Measurements from ENCODE around the gene THOC6. TPM values are rescaled to one million over a fixed set of nuclear protein-coding genes. Genes with fewer than 3 reads are reported as not detected.

THOC6 gene
- total RNA-seq, 2 experiments from 2014 or later: 49.5 to 58.4 TPM

DNA sequence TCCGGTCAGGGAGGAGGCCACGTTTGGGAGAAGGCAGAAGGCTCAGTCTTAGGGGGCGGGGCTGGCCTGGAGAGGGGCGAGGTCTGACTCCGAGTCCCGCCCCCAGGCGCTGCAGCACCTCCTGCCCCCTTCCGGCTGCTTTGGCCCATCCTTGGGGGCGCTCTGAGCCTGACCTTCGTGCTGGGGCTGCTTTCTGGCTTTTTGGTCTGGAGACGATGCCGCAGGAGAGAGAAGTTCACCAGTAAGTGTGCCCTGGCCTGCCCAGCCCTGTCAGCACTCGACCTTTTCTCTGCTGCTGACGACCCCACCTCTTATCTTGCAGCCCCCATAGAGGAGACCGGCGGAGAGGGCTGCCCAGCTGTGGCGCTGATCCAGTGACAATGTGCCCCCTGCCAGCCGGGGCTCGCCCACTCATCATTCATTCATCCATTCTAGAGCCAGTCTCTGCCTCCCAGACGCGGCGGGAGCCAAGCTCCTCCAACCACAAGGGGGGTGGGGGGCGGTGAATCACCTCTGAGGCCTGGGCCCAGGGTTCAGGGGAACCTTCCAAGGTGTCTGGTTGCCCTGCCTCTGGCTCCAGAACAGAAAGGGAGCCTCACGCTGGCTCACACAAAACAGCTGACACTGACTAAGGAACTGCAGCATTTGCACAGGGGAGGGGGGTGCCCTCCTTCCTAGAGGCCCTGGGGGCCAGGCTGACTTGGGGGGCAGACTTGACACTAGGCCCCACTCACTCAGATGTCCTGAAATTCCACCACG, 2.2 kb upstream of the THOC6 start:
- Mint-ChIP-seq H3K27ac (peak overlapping the region; percentile 95), H3K36me3 (ENCODE audit: low read depth) (peaks cover 14% of the 10 kb centered on the region), H3K27me3 (peaks cover 13% of the 10 kb centered on the region), H3K4me1 (peaks cover 55% of the 10 kb centered on the region), H3K9me3 (no peaks in the 10 kb centered on the region), H3K4me3 (peak overlapping the region; percentile 84)
- POLR2A ChIA-PET: interaction anchor here (0.9 kb wide), 1 partner anchor 38 kb away, joined by 5 read pairs; no protein-coding TSS in a partner anchor
- DNase-seq: peak; percentile 72
- CTCF ChIA-PET: interaction anchor here (0.6 to 8.0 kb wide), 13 partner anchors 10 to 179 kb away, joined by 3 to 90 read pairs (median 4); partner anchors contain the start of genes MMP25 and PAQR4

DNA sequence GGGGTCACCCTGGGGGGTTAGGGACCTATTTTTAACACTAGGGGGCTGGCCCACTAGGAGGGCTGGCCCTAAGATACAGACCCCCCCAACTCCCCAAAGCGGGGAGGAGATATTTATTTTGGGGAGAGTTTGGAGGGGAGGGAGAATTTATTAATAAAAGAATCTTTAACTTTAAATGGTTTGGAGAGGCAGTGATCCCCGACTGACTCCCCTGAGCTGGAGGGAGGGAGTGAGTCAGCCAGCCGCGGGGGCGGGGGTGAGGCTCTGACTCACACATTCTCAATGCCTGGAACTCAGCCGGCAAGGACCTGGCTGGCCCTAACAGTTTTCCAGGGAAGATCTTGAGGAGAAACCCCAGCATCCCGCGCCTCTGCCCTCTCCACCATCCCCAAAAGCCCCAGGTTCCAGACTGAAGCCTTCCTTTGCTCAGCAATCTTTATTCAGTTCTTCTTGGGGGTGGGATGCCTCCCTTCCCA, 1.6 kb upstream of the THOC6 start:
- Mint-ChIP-seq H3K4me3 (peak overlapping the region; percentile 84), H3K9me3 (no peaks in the 10 kb centered on the region), H3K4me1 (peaks cover 55% of the 10 kb centered on the region), H3K27ac (peak overlapping the region; percentile 95), H3K27me3 (peaks cover 10% of the 10 kb centered on the region), H3K36me3 (ENCODE audit: low read depth) (peaks cover 19% of the 10 kb centered on the region)
- DNase-seq: peak; percentile 71
- POLR2A ChIA-PET: interaction anchor here (0.9 kb wide), 1 partner anchor 37 kb away, joined by 5 read pairs; no protein-coding TSS in a partner anchor
- CTCF ChIA-PET: interaction anchor here (0.7 to 8.0 kb wide), 10 partner anchors 10 to 126 kb away, joined by 3 to 90 read pairs (median 4); partner anchors contain the start of gene MMP25

DNA sequence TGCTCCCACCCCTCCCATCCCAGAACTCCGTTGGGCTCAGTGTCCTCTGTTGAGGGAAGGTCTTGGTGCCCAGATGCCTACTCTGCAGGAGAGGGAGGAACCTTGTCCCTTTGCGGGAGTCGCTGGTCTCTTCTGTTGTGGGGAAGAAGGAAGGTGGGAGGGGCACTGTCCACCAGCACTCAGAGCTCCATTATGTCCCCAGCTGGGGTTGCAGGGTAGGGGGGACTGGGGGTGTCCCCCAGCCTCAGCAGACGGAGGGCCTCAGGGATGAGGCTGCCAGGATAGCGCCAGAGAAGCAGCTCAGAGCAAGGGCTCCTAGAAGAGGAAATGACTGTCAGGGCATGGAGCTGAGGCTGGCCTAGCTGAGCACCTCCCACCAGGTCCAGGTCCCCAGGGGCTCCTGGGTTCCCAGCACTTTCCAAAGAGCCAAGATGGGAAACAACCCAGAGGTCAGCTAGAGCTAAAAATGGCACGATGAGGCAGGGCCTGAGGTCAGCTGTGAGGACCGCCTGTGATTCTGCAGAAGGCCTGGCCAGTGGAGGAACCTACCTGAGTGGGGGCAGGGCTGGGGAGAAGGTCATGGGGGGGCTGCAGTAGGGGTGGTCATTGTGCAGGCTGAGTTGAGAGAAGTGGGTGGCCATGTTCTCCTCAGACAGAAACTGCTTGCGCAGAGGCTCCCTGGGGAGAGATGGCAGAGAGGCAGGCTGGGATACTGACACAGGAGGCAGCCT, 986 bp upstream of the THOC6 start:
- H3K27ac Mint-ChIP-seq: peak overlapping the region; percentile 95
- peak overlapping the region; percentile 84 for H3K4me3 Mint-ChIP-seq
- no peaks in the 10 kb centered on the region for H3K9me3 Mint-ChIP-seq
- peaks cover 57% of the 10 kb centered on the region for H3K4me1 Mint-ChIP-seq
- ChIA-PET POLR2A (no interaction called here), CTCF (interaction anchor here (1.1 to 8.0 kb wide), 8 partner anchors 9 to 56 kb away, joined by 3 to 90 read pairs (median 5); partner anchors contain the start of gene MMP25)
- H3K27me3 Mint-ChIP-seq: peaks cover 10% of the 10 kb centered on the region
- H3K36me3 Mint-ChIP-seq (ENCODE audit: low read depth): peaks cover 19% of the 10 kb centered on the region
- no peak for DNase-seq

DNA sequence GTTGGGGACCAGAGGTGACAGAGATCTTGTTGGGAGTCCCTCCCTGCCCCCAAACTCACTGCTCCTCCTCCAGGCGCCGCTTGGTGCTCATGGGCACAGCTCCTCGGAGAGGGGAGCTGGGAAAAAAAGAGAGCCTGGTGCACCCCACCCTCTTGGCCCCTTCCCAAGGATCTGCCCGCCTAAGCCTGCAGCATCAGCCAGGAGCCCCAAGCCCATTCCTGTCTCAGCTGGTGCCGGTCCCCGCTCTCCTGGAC, 493 bp upstream of the THOC6 start:
- H3K27ac Mint-ChIP-seq: peak overlapping the region; percentile 95
- H3K36me3 Mint-ChIP-seq (ENCODE audit: low read depth): peaks cover 19% of the 10 kb centered on the region
- H3K4me1 Mint-ChIP-seq: peaks cover 55% of the 10 kb centered on the region
- no peak for DNase-seq
- peak overlapping the region; percentile 84 for H3K4me3 Mint-ChIP-seq
- CTCF ChIA-PET: interaction anchor here (1.5 to 8.0 kb wide), 5 partner anchors 9 to 57 kb away, joined by 4 to 90 read pairs (median 7); no protein-coding TSS in a partner anchor
- no peaks in the 10 kb centered on the region for H3K9me3 Mint-ChIP-seq
- POLR2A ChIA-PET: no interaction called here
- peaks cover 8% of the 10 kb centered on the region for H3K27me3 Mint-ChIP-seq

DNA sequence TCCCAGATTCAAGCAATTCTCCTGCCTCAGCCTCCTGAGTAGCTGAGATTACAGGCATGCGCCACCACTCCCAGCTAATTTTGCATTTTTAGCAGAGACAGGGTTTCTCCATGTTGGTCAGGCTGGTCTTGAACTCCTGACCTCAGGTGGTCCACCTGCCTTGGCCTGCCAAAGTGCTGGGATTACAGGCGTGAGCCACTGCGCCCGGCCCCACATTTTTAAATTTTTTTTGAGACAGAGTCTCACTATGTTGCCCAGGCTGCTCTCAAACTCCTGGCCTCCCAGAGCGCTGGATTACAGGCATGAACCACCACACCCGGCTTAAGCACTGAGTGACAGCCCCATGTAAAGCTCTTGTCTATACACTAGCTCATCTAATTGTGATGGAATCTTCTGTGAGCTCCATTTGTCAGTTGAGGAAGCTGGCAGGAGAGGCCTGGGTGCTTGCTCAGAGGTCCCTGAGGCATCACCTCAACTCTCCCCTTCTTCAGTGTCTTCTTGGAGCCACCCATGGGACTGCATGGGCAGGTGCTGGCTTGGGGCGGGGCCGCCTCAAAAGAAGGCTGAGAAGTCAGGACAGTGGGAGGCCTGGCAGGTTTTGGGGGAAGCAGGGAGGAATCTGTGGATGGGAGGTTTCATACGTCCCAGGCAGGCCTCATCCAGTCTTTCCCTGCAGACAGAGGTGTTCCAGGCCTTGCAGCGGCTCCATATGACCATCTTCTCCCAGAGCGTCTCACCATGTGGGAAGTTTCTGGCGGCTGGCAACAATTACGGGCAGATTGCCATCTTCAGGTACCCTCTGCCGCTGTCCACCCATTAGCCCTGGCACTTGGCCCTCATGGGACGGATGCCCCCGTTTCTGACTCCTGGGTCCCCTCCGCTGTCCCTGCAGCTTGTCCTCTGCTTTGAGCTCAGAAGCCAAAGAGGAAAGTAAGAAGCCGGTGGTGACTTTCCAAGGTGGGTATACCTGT, 1.5 kb downstream of the THOC6 start:
- H3K4me1 Mint-ChIP-seq: peaks cover 62% of the 10 kb centered on the region
- H3K27me3 Mint-ChIP-seq: peaks cover 12% of the 10 kb centered on the region
- ChIA-PET CTCF (interaction anchor here (1.2 to 8.3 kb wide), 4 partner anchors 7 to 124 kb away, joined by 3 to 90 read pairs (median 40); no protein-coding TSS in a partner anchor), POLR2A (no interaction called here)
- H3K9me3 Mint-ChIP-seq: no peaks in the 10 kb centered on the region
- H3K27ac Mint-ChIP-seq: no peak overlapping the region
- DNase-seq: no peak
- peaks cover 19% of the 10 kb centered on the region for H3K36me3 Mint-ChIP-seq (ENCODE audit: low read depth)
- no peak overlapping the region for H3K4me3 Mint-ChIP-seq

DNA sequence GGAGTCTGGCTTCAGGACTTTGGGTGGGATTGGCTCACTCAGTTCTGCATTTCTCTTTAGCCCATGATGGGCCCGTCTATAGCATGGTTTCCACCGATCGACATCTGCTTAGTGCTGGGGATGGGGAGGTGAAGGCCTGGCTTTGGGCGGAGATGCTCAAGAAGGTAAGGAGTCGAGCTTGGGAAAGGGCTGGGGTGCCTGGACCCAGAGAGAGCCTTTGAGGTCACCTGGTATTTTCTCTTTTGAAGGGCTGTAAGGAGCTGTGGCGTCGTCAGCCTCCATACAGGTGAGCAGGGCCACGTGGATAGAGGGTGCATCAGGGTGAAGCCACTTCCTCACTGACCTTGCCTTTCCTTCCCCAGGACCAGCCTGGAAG, 2.2 kb downstream of the THOC6 start:
- no peak overlapping the region for H3K27ac Mint-ChIP-seq
- peaks cover 61% of the 10 kb centered on the region for H3K4me1 Mint-ChIP-seq
- H3K36me3 Mint-ChIP-seq (ENCODE audit: low read depth): peaks cover 19% of the 10 kb centered on the region
- peaks cover 14% of the 10 kb centered on the region for H3K27me3 Mint-ChIP-seq
- H3K4me3 Mint-ChIP-seq: no peak overlapping the region
- ChIA-PET CTCF (interaction anchor here (1.3 to 8.9 kb wide), 4 partner anchors 16 to 124 kb away, joined by 4 to 119 read pairs (median 42); partner anchors contain the start of gene MMP25), POLR2A (no interaction called here)
- DNase-seq: no peak
- H3K9me3 Mint-ChIP-seq: no peaks in the 10 kb centered on the region

DNA sequence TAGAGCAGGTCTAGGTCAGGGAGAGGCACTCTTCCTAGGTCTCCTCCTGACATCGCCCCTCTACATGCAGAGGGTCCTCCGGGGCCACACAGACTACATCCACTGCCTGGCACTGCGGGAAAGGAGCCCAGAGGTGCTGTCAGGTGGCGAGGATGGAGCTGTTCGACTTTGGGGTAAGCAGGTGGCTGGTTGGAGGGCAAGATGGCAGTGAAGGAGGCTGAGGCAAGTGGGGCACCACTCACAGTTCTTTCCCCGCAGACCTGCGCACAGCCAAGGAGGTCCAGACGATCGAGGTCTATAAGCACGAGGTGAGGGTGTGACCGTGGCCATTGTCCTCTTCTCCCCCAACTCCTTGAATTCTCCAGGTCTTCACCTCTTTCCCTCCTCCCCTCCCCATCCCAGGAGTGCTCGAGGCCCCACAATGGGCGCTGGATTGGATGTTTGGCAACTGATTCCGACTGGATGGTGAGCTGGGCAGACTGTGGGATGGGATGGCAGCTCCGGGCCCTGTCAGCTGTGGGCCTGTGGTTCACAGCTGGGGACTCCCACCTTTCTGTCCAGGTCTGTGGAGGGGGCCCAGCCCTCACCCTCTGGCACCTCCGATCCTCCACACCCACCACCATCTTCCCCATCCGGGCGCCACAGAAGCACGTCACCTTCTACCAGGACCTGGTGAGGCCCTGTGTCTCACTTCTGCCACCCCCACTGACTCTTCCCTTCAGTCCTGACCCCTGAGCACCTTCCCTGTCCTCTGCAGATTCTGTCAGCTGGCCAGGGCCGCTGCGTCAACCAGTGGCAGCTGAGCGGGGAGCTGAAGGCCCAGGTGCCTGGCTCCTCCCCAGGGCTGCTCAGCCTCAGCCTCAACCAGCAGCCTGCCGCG, 3.0 kb downstream of the THOC6 start:
- DNase-seq: no peak
- ChIA-PET CTCF (interaction anchor here (0.7 to 9.5 kb wide), 17 partner anchors 5 to 483 kb away, joined by 3 to 119 read pairs (median 8); partner anchors contain the start of genes BICDL2, CLDN6, HCFC1R1 and MMP25), POLR2A (no interaction called here)
- no peak overlapping the region for H3K27ac Mint-ChIP-seq
- H3K36me3 Mint-ChIP-seq (ENCODE audit: low read depth): peaks cover 19% of the 10 kb centered on the region
- peaks cover 17% of the 10 kb centered on the region for H3K27me3 Mint-ChIP-seq
- H3K4me1 Mint-ChIP-seq: peaks cover 55% of the 10 kb centered on the region
- no peaks in the 10 kb centered on the region for H3K9me3 Mint-ChIP-seq
- H3K4me3 Mint-ChIP-seq: no peak overlapping the region

DNA sequence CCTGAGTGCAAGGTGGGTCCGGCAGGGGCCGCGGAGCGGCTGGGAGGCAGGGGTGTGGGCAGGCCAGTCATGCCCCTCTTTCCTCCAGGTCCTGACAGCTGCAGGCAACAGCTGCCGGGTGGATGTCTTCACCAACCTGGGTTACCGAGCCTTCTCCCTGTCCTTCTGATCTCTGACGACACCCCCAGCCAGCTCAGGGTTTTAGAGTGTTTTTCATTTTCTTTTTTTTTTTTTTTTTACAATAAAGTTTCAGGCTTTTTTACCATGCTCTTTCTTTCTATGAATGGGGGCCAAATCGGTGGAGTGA, 3.6 kb downstream of the THOC6 start:
- H3K27ac Mint-ChIP-seq: no peak overlapping the region
- H3K4me3 Mint-ChIP-seq: no peak overlapping the region
- H3K4me1 Mint-ChIP-seq: peaks cover 52% of the 10 kb centered on the region
- H3K9me3 Mint-ChIP-seq: no peaks in the 10 kb centered on the region
- DNase-seq: no peak
- peaks cover 23% of the 10 kb centered on the region for H3K27me3 Mint-ChIP-seq
- POLR2A ChIA-PET: no interaction called here
- CTCF ChIA-PET: interaction anchor here (0.7 to 9.5 kb wide), 28 partner anchors 6 to 483 kb away, joined by 3 to 119 read pairs (median 5); partner anchors contain the start of genes BICDL2, CLDN6, HCFC1R1 and IL32
- peaks cover 19% of the 10 kb centered on the region for H3K36me3 Mint-ChIP-seq (ENCODE audit: low read depth)

DNA sequence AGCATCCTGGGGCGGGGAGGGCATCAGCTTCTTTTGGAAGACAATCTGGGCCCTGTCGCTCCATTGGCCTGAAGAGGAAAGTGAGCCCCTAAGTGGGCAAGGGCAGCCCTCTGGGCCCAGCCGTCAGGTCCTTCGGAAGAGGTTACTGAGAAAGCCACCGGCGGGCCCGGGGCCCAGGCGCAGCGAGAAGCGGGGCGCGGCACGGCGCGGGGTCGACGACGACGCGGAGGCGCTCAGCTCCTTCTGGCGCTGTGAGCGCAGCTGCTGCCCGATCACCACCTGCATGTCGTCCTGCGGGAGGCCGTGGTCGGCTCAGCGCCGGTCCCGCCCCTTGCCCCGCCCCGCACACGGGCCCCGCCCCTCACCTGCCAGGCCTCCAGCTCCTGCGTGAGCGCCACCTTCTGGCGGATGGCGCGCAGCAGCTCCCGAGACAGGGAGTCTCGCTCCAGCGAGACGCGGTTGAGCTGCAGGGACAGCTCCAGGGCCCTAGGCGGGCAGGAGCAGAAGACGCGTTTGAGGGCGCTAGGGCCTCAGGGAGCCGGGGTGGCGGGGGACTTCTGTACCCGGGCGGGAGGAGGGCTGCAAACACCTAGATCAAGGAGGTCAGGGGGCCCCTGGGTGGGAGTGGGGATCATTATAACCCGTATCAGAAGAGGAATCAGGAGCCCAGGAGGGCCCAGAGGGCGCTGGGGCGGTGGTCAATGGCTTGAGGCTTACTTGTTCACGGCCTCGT, 4.3 kb downstream of the THOC6 start:
- POLR2A ChIA-PET: interaction anchor here (0.5 to 0.9 kb wide), 2 partner anchors 8 to 89 kb away, joined by 3 read pairs; partner anchors contain the start of gene TNFRSF12A
- peak; percentile 88 for DNase-seq
- Mint-ChIP-seq H3K9me3 (no peaks in the 10 kb centered on the region), H3K4me1 (peaks cover 48% of the 10 kb centered on the region), H3K4me3 (peak overlapping the region; percentile 38), H3K27me3 (peaks cover 30% of the 10 kb centered on the region), H3K27ac (peak overlapping the region; percentile 78), H3K36me3 (ENCODE audit: low read depth) (peaks cover 19% of the 10 kb centered on the region)
- CTCF ChIA-PET: interaction anchor here (0.5 to 9.5 kb wide), 39 partner anchors 7 to 482 kb away, joined by 3 to 119 read pairs (median 4); partner anchors contain the start of genes BICDL2, CLDN6, HCFC1R1 and IL32

DNA sequence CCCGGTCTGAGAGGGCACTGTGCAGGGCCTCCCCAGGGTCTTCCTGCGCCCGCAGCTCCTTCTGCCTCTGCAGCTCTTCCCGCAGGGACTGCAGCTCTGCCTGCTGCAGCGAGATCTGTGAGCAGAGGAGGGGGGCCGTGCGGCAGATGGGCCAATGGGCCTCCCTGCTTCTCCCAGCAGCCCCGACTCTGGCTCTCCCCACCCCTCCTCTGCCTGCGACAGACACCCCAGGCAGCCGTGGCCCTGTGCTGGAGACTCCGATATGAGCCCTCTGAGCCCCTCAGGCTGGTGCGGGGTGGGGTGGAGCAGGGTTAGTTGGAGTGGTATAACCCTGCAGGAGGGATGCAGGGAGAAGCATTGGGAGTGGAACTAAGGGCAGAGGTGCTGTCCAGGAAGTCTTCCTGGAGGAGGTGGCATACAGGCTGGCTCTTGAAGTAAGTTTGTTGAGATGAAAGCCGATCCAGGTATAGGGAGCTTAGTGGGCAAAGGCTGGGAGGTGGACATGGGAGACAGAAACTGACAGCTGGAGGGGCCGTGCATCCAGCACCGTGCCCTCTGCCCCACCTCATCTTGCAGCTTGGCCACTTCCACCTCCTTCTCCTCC, 5.0 kb downstream of the THOC6 start:
- Mint-ChIP-seq H3K9me3 (no peaks in the 10 kb centered on the region), H3K27ac (no peak overlapping the region), H3K4me1 (peaks cover 43% of the 10 kb centered on the region), H3K36me3 (ENCODE audit: low read depth) (peaks cover 20% of the 10 kb centered on the region), H3K27me3 (peaks cover 37% of the 10 kb centered on the region), H3K4me3 (peak overlapping the region; percentile 60)
- POLR2A ChIA-PET: interaction anchor here (0.6 to 1.1 kb wide), 3 partner anchors 9 to 19 kb away, joined by 3 read pairs; partner anchors contain the start of gene TNFRSF12A
- CTCF ChIA-PET: interaction anchor here (0.5 to 9.5 kb wide), 34 partner anchors 7 to 481 kb away, joined by 3 to 119 read pairs (median 5); partner anchors contain the start of genes CLDN6, HCFC1R1, IL32 and MMP25
- DNase-seq: no peak
